Mesenteric fat pad (tissue), 1 donor: ENCODE data around the gene LAD1. TPM values are rescaled to one million over a fixed set of nuclear protein-coding genes. Genes with fewer than 3 reads are reported as not detected.

Experiments
- DNase-seq: peaks from one replicate; pipeline ENCODE4 v3.0.0-alpha.2; 2020; ENCODE audit warnings: low spot score
- total RNA-seq: library from RNA; stranded (reverse); fragmentation: NEBNext Ultra II Directional; extraction: Animal tissue kit (Norgen Biotek cat#: 25700); gene quantifications from one replicate; pipeline ENCODE4 v1.2.1, GENCODE V29; 2021
- donor health status: DM: yes; HTN: yes; CAD: no.

Gene LAD1
- total RNA-seq, 1 donor from 2014 or later: 0.51 TPM

- DNase-seq: no peak
Measured at GRCh38 chr1:201394591-201394990, 4.5 kb downstream of the LAD1 start.

DNA sequence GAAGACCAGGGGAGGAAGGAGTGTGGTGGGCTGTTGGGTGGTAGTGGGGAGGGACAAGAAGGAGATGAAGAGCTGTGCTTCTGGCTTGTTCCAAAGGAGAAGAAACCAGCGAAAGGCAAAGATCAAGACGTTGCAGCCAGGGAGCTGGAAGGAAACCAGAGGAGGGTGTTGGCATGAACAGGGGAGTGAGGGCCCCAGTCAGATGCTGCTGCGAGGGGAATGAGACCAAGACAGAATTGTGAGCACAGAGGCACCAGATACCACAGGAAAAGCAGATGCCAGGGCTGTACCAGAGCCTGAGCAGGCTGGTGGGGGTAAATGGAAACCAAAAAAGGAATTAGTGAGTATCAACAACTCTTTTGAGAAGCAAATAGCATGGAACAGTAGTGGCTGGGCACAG is 6.0 kb downstream of the LAD1 start:
- DNase-seq: no peak

DNA sequence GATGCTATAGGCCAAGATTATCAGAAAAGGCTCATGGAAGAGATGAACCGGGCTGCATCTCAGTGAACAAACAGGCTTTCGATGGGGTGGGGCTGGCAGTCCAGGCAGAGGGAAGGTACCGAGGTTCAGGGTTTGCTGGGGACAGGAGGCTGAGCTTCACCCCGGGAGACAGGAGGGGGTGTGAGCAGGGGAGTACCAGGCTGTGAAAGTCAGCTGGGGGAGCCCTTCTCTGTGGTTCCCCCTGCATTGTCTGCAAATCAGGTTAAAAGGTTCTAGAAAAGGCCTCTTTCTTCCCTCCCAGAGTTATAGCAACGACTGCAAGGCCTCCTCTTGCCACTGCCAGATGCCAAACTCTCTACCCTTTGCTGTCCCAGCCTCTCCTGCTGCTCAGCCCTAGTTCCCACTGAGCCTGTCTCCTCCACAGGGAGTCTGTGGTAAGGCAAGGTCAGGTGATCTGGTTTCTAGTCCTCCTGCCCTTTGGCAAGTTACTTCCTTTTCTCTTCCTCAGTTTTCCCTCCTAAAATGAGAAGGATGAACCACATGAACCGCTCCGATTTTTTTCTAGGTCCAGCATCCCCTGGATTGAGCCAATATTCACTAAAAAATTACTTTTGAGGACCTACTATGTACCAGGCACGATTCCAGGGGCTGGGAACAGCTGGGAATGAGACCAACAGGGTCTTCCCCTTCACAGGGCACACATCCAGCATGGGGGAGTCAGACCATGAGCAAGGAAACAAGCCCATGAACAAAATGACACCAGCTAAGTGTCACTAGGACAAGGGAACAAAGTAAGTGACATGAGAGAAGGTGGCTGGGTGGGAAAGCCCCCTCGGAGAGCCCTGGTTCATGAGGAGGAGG is 7.2 kb downstream of the LAD1 start:
- no peak for DNase-seq

GRCh38 chr1:201391225-201391624 is 7.9 kb downstream of the LAD1 start:
- DNase-seq: no peak

GRCh38 chr1:201389051-201389450 is 10.1 kb downstream of the LAD1 start:
- no peak for DNase-seq

GRCh38 chr1:201386208-201386607 is 12.9 kb downstream of the LAD1 start:
- DNase-seq: no peak

DNA sequence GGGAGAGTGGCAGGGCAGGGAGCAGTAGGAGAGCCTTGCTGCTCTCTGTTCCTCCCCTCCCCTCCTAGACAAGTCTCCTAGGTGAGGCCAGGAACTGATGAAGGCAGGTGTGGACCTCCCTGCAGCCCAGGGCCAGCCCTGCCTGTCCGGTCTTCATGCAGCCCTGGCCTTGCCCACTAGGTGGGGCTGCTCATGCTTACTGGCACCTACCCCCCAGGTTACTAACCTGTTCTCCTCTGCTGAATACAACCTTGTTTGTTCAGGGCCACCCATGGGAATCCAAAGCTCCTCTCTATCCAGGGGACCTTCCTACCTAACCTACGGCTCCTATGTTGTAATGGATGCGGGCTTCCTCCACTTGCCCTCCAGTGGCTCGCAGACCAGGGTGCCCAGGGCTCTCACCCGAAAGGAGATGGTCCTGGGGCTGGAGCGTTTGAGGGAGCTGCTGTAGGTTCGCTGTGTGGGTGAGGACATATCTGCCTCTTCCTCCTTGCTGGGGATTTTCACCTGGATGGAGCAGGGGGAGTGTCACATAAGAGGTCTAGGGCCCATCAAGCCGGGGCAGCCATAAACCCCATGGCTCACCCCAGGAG is 13.7 kb downstream of the LAD1 start:
- DNase-seq: no peak

- no peak for DNase-seq
Measured at GRCh38 chr1:201384406-201384782, 14.7 kb downstream of the LAD1 start.

DNA sequence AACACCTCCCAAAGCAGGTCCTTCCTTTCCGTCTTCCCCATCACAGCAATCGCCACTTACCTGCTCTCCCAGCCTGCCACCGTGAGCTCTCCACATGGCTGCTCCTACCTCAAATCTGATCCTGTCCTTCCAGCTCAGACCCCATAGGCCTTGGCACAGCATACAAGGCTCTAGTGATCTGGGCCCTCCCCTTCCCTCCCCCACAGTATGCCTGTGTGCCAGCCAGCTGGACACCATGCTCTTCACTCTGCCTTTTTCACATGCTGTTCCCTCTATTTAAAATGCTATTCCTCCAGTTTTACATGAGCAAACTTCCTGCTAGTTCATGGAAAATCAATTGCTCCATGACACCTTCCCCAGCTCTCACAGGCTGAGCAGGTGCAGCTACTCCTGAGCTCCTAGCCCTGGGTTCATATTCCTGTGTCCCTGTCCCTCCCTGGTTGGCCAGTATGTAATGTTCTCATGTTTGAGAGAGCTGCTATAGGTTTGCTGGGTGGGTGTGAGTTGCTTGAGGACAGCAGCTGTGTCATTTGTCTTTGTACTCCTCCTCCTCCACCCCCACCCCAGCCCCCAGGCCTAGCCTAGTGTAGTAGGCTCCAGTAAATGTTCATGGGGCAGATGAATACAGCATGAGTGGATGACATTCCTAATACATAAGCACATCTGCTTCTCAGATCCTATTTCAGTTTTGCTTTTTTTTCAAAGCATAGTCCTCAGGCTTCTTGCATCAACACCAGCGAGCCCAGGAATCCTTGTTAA is 15.3 kb downstream of the LAD1 start:
- DNase-seq: no peak

- DNase-seq: no peak
Measured at GRCh38 chr1:201381130-201381529, 18.0 kb downstream of the LAD1 start.

DNA sequence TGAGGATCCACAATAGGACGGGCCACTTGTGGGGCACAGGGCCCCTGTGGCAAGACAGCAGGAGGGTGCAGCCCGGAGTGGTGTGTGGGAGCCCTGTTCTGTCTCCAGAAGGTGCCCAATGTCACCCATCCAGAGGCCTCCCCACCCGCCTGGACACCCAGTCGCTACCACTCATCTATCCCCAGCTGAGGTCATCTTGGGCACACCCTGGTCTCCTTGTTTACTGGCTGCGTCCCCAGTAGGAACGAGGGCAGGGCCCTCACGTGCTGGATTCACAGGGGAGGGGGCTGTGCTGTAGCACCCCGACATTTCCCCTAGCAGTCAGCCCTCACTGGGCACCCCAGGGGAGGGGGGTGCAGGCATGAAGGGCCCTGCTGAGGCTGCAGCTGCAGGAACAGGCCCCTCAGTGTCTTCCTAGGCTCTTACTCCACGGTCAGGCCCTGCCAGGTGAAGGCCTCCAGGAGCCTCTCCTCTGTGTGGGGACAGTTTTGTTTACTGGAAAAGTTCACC is 19.3 kb downstream of the LAD1 start:
- DNase-seq: no peak

GRCh38 chr1:201378804-201379203 is 20.3 kb downstream of the LAD1 start:
- DNase-seq: no peak

GRCh38 chr1:201377611-201378092 is 21.5 kb downstream of the LAD1 start, which contains the start of gene TNNT2:
TNNT2 (minus strand) TSS chr1:201377680; CDS start chr1:201373254, 4,426 bp downstream.
- DNase-seq: no peak

DNA sequence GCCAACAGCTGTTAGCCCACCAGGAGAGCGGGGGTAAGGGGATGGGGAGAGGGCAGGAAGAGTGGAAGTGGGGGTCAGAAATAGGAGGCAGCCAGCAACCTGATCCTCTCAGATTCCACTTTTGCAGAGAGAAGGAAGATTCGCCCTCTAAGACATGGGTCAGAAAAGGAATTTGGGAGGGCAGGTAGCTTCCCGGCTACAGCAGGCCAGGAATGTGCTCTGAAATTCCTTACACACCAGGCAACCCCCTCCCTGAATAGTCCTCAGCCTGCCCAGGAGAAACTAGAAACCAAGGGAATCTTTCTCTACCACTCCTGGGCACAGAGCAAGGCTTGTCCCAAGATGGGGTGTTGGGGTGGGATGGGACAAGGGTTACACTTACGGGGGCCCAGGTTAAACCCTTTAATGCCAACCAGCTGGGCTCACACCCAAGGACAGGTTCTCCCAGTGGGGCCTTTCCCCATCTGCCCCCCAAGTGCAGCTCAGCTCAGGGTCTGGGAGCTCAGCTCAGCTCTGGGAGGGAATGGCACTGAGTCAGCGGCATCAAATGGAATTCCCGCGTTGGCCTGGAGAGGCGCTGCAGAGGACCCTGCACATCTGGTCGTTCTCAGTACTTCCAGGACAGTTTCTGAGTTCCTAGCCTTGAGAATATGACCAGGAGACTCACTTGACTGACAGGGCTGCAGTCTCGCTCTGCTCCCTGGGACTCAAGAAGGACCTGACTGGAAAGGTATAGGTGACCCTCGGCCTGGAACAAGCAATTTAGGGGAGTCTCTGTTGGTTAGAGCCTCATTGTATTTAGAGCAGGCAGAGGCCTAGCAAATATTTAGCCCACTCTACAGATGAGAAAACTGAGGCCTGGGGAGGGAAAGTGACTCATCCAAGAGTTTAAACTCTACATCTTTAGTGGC is 22.4 kb downstream of the LAD1 start:
- DNase-seq: no peak

DNA sequence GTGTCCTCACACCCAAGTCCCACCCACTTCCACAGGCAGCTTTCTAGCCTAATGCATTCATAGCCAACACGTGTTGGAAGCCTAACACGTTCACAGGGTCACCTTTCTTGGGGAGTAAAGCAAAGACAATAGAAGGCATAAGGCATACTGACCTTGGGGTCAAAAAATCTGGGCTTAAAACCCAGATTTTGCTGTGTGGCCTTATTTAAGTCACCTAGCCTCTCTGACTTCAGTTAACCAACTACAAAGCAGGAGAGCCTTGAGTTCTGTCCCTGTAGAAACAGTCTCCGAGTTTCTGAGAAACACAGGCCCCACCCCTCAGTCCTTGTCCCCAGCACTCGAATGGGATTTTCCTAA is 23.0 kb downstream of the LAD1 start:
- DNase-seq: no peak

GRCh38 chr1:201375169-201375568 is 24.0 kb downstream of the LAD1 start:
- DNase-seq: no peak

DNA sequence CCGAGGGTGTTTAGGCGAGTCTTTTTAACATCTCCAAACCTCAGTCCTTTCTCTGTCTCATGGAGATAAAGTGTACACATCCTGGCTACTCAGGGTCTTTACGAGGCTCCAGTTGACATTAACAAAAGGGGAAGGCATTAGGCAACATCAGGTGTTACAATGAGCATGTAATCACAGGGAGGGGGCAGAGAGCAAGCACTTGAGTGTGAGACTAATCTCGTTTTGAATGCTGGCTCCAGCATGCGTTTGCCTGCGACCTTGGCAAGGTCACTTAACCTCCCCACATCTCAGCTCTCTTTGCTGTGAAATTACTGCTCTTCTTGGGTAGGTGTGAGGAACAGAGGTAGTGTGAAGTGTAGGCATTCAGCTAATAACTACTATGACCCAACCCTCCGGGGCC is 24.8 kb downstream of the LAD1 start:
- DNase-seq: no peak

DNA sequence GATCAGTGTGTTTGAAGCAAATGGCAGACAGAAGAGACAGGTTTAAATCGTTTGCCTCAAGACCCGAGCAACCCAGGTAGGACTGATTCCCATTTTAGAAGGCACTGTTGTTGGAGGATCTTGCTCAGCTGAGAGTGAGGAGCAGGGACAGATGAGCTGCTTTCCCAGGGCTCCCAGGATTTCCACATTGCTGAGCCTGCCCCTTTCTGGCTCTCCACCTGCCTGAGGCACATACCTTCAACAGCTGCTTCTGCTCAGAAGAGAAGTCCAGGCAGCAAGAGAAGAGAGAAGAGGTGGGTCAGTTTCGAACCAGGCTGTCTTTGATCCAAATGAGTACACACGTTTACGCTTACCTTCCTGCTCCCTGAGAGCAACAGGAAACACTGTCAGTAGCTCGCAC is 27.3 kb downstream of the LAD1 start:
- DNase-seq: no peak

DNA sequence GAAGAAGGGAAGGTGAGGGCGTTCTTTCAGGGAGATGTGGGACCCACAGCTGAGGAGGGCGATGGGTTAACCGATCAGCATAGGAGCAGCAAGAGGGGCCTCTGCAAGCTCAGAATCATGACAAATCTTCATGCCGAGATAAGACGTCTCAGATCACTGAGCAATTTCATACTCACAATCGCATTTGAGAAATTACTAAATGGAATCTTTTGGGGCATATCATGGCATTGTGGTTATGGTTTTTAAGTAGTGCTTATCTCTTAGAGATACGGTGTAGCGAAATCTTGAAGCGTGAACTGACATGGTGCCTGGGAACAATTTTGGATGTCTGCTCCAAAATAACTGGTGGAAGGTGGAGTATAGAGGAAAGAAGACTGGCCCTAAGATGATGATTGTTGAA is 27.8 kb downstream of the LAD1 start:
- DNase-seq: no peak

DNA sequence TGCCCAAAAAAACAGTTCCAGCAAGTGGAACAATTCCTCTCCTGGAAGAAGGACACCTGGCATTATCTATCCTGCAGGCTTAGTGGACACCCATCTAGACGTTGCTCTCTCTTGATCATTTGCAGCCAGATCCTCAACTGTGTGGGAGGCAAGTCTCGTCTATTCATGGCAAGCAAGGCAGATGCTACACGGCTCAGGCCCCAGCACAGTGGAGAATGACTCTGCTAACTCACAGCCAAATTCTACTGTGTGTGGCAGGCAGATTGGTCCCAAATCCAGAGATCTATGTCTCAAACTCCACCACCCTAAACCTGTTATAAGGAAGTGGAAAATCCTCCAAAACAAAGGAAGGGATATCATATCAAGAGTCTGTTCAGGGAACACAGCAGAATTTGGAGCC is 28.6 kb downstream of the LAD1 start:
- DNase-seq: no peak

GRCh38 chr1:201369209-201369608 is 29.9 kb downstream of the LAD1 start:
- DNase-seq: no peak
